Gastrocnemius medialis (tissue), 4 donors: ENCODE measurements around the gene XXYLT1.

Experiments used
- CTCF ChIP-seq, 5 experiments: fragments of 450-650 bp in 3 of 5; fragments of 200-600 bp in 2 of 5; sonication (generic) in 2 of 5; IDR thresholded peaks in 4 of 5; conservative IDR thresholded peaks in 1 of 5; 1 replicate in 4 of 5; 2 replicates in 1 of 5; pipeline ENCODE4 v1.5.1; 2016 to 2019; ENCODE audit warnings: antibody characterized with exemption in 5 of 5, mild to moderate bottlenecking in 3 of 5, moderate library complexity in 3 of 5
- POLR2A ChIP-seq, 2 donors: fragments of 450-650 bp; IDR thresholded peaks; one replicate each; pipeline ENCODE4 v1.6.1; 2017; ENCODE audit warnings: antibody characterized with exemption in 2 of 2, mild to moderate bottlenecking in 2 of 2, moderate library complexity in 2 of 2

- TF ChIP-seq POLR2A (IDR thresholded peaks at IDR 0.05) = no peak
- TF ChIP-seq CTCF (IDR thresholded peaks at IDR 0.05 in 4 of 5, conservative IDR thresholded peaks at IDR 0.05 in 1 of 5) = no peak
These were observed 40.7 kb downstream of the XXYLT1 start for GRCh38 chr3:195230244-195230643.
